NCI-H2196 (cell line): ENCODE data around the gene THOC1.

Source experiments
- DNase-seq: peaks from one replicate; lab custom pipeline; 2025; ENCODE audit not compliant: unreplicated experiment; lab: John Stamatoyannopoulos, UW

Gene THOC1

DNA sequence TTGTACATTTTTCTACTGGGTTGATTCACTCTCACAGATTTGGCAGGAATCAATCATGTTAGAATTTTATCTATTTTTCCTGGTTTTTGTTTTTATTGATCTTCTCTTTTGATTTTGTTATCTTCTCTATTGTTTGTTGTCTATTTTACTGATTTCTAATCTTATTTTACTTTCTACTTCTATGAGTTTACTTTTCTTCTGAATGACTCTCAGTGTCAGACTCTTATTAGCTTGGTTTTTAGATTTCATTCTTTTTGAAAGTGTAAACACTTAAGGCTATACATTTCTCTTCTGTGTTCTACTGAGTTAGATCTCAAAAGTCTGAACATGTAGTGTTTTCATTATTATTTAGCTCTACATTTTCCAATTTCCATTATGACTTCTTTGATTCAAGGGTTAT lies 47.1 kb downstream of the THOC1 start:
- DNase-seq, result no peak

- no peak for DNase-seq
Measured at GRCh38 chr18:217532-218336, 50.1 kb downstream of the THOC1 start.

DNA sequence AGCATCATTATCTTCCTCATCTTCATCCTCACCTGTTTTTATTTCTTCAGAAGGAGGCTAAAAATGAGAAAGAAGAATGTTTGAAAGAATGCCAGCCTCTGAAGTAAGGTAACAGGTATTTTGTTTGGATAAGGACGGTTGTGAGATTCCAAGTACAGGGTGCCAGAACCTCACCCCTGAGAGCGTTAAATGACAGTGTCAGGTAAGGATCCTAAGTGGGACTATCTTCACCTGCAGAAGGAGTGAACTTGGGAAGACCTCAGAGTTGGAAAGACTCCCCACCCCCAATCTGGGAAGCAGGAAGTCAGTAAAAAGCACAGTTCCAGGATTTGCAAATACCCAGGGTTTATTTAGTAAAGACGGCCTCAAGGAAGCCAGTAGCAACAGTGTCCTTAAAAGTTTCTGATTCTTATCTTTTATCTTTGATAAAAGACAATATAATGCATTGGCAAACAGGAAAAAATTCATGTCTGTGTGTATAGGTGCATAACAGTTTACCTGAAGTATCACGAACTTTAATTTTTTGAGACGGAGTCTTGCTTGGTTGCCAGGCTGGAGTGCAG lies 52.3 kb downstream of the THOC1 start:
- DNase-seq, result no peak

- DNase-seq, result no peak
Measured at GRCh38 chr18:213966-214365, 53.9 kb downstream of the THOC1 start.

- no peak for DNase-seq
Measured at GRCh38 chr18:213505-213904, 54.3 kb downstream of the THOC1 start.

- no peak for DNase-seq
Measured at GRCh38 chr18:212780-213179, 55.1 kb downstream of the THOC1 start.

DNA sequence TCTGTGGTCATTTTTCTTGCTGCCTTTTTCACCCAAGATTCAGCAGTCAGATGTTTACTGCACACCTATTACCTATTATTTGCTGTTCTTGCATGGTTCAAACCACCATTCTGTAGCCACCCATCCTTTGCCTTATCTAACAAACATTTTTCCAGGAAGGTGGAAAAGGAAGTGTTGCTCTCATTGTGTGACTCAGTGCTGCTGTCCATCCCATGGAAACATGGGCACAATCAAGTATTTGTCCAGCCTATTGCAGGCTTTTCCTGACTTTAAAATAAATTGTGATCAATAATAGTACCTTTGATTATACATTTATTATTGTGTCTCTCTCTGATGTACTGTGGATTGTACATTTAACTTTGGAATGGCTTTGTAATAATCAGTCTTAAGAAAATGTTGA lies 56.3 kb downstream of the THOC1 start:
- DNase-seq, result no peak

DNA sequence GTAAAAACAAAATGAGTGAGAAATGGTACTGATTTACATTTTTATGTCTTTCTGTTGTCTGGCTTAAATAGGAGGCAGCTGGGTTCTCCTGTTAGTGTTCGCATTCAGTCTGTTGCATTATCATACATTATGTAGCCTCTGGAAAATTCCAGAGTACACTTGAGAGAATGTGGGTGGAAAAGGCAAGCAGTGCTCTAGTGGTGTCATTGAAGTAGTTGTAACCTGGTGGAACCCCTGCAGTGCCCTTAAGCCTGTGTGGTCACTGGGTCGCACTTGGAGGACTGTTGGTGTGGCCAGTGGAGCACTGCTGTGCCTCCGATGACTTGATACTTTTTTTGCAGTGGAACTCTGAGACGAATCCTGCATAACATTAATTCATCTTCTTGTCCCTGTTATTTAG lies 57.1 kb downstream of the THOC1 start:
- no peak for DNase-seq

GRCh38 chr18:210075-210474 lies 57.8 kb downstream of the THOC1 start:
- DNase-seq, result no peak

DNA sequence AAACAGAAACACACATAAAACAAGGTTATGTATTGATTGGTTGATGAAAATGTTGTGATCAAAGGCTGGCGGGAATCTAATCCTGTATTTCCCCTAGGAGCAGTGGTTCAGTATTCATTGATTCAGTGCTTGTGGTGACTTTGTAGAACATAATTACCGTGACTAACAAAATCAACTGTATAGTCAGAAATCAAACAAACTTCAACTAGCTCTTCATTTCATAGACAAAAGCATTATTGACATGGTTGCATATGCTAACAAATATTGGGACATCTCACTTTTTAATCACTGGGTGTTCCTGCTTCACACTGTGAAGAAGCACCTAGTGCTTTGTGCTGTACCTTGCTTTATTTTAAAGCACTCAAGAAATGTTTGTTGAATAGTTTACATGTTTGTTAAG lies 68.1 kb downstream of the THOC1 start:
- no peak for DNase-seq

GRCh38 chr18:199214-199613 lies 68.6 kb downstream of the THOC1 start:
- no peak for DNase-seq

GRCh38 chr18:195651-196050 lies 72.2 kb downstream of the THOC1 start:
- no peak for DNase-seq

DNA sequence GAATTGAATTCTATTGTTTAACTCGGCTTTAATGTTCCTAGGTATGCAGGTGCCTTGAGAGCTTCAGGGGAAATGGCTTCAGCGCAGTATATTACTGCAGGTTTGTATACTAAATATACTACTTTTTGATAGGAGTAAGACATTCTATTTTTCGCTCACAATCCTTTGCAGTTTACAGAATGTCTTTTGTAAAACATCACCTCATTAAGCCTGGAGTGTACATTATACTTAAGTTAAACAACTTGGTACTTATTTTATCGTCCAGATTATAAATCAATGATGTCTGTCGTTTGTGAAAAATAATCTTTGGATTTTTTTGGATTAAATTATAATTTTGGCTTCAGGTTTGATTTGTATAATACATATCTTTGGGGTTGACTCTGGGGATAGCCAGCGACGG lies 75.0 kb downstream of the THOC1 start:
- no peak for DNase-seq

- no peak for DNase-seq
Measured at GRCh38 chr18:191725-192124, 76.1 kb downstream of the THOC1 start.

DNA sequence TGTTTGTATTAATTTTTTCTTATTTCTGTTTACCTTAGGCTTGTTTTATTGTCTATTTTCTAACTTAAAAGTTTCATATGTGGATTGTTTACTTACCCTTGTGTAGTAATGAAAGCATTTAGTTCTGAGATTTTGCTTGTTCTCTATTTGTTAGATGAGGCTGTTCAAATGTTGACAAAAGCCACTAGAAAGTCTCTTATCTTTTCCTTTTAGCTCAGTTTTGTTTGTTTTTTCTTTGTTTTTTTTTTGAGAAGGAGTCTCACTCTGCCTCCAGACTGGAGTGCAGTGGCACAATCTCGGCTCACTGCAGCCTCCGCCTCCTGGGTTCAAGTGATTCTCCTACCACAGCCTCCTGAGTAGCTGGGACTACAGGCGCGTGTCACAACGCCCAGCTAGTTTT lies 78.6 kb downstream of the THOC1 start:
- DNase-seq, result no peak

GRCh38 chr18:183769-184168 lies 84.1 kb downstream of the THOC1 start:
- DNase-seq, result peak; percentile 50

GRCh38 chr18:181711-182110 lies 86.1 kb downstream of the THOC1 start:
- no peak for DNase-seq

GRCh38 chr18:179499-179898 lies 88.3 kb downstream of the THOC1 start:
- no peak for DNase-seq

DNA sequence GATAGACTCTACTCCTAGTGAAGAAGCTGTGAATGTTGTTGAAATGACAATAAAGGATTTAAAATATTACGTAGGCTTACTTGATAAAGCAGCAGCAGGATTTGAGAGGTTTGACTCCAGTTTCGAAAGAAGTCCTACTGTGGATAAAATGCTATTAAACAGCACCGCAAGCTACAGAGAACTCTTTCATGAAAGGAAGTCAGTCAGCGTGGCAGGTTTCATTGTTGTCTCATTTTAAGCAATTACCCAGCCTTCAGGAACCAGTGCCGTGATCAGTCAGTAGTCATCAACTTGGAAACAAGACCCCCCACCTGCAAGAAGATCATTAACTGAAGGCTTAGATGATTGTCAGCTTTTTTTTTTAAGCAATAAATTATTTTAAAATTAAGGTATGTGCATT lies 95.5 kb downstream of the THOC1 start:
- DNase-seq, result no peak
